Heart left ventricle (tissue), 13 donors: ENCODE data around the gene ESPNL.

ENCODE experiments used
- CTCF ChIP-seq, 12 donors: fragments of 200-600 bp; sonication (generic) in 4 of 12; IDR thresholded peaks; one replicate each; pipeline versions ENCODE4 v1.5.0 to v1.8.0; 2018 to 2022; ENCODE audit warnings: antibody characterized with exemption in 12 of 12, mild to moderate bottlenecking in 5 of 12
- POLR2A ChIP-seq, 2 donors: fragments of 450-650 bp; IDR thresholded peaks; one replicate each; pipeline ENCODE4 v1.6.1; 2017; ENCODE audit warnings: antibody characterized with exemption in 2 of 2, mild to moderate bottlenecking in 2 of 2, moderate library complexity in 2 of 2
- donor health status: ischemic (EF 13 %, LVEDD 7.1; RV severe dilation, severe dysfunction).
- donor health status: DM: no; HTN: yes; CAD: no.
- donor health status: DM: no; HTN: no; CAD: no.
- donor health status: ischemic (EF 25% LVEDD 6.9; RV normal size, moderate dysfunction).
- donor health status: ischemic (EF 25% LVEDD 5.7; RV mildly dilated, moderate dysfunction).
- donor health status: ischemic (EF 35%, LVEDD 5.7; RV mildly dilated, moderate dysfunction).
- donor health status: nonischemic (EF 11% LVEDD 7.7; RV severe dilation, severe dysfunction).
- donor health status: DM: yes; HTN: yes; CAD: no.
- donor health status: PGD.
- donor health status: ischemic (EF 29% LVEDD 5.4; RV normal size, mild dysfunction).
- donor health status: nonischemic (EF 23%, LVEDD 6.1; RV moderate dilation, normal function).

- no peak for TF ChIP-seq CTCF (IDR thresholded peaks at IDR 0.05)
- no peak for TF ChIP-seq POLR2A (IDR thresholded peaks at IDR 0.05)
Observed at GRCh38 chr2:238167761-238168160, 67.6 kb downstream of the ESPNL start.
